Hepatocyte (in vitro differentiated cells): Measurements from ENCODE around the gene PADI4.

ENCODE experiments used
- EZH2 ChIP-seq: fragments of 200-600 bp; sonication (generic); IDR thresholded peaks from 2 replicates; pipeline ENCODE4 v1.6.1; 2016; ENCODE audit warnings: antibody characterized with exemption, mild to moderate bottlenecking, borderline replicate concordance
- TF ChIP-seq, protein P1 (sequence below): fragments of 200-600 bp; sonication (generic); IDR thresholded peaks from 2 replicates; pipeline ENCODE4 v1.5.1; 2016; ENCODE audit warnings: antibody characterized with exemption, mild to moderate bottlenecking; ENCODE audit not compliant: poor library complexity

DNA sequence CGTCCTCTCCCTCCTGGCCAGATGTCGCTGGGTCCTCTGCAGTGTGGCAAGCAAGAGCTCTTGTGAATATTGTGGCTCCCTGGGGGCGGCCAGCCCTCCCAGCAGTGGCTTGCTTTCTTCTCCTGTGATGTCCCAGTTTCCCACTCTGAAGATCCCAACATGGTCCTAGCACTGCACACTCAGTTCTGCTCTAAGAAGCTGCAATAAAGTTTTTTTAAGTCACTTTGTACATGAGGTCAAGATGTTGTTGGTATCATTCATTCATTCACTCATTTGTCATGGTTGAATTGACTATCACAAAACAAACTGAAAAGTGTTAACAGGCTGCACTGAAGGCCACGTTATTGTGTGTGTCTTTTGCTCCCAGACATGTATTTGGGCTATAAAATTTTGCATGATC lies 55.8 kb downstream of the PADI4 start:
- TF ChIP-seq, protein P1, sequence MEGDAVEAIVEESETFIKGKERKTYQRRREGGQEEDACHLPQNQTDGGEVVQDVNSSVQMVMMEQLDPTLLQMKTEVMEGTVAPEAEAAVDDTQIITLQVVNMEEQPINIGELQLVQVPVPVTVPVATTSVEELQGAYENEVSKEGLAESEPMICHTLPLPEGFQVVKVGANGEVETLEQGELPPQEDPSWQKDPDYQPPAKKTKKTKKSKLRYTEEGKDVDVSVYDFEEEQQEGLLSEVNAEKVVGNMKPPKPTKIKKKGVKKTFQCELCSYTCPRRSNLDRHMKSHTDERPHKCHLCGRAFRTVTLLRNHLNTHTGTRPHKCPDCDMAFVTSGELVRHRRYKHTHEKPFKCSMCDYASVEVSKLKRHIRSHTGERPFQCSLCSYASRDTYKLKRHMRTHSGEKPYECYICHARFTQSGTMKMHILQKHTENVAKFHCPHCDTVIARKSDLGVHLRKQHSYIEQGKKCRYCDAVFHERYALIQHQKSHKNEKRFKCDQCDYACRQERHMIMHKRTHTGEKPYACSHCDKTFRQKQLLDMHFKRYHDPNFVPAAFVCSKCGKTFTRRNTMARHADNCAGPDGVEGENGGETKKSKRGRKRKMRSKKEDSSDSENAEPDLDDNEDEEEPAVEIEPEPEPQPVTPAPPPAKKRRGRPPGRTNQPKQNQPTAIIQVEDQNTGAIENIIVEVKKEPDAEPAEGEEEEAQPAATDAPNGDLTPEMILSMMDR = no peak
- TF ChIP-seq EZH2 = no peak
